GM10266 (cell line): ENCODE results near the gene NOL9.

Source experiments
- DNase-seq: peaks from one replicate; pipeline ENCODE4 v3.0.0; 2012; ENCODE audit errors: extremely low spot score
- CTCF ChIP-seq: IDR thresholded peaks from 2 replicates; pipeline ENCODE4 v1.5.1; 2012; ENCODE audit warnings: mild to moderate bottlenecking, low read depth; ENCODE audit not compliant: control insufficient read depth, insufficient read depth; ENCODE audit errors: missing control alignments

The NOL9 gene

DNA sequence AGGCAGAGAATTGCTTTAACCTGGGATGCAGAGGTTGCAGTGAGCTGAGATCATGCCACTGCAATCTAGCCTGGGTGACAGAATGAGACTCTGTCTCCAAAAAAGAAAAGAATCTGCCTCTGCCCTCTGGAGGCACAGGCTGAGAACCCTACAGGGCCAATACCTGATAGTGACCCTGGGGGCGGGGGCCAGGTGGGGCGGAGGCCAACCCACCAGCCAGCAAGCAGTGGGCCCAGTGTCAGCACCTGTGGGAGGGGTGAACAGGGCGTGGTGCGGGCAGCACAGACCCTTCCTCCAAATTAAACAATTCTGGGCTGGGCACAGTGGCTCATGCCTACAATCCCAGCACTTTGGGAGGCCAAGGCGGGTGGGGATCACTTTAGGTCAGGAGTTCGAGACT is 43.8 kb downstream of the NOL9 start:
- no peak for DNase-seq
- TF ChIP-seq CTCF, result no peak

- TF ChIP-seq CTCF, result no peak
- no peak for DNase-seq
Measured at GRCh38 chr1:6509919-6510291, 44.4 kb downstream of the NOL9 start.

GRCh38 chr1:6509220-6509918 is 44.9 kb downstream of the NOL9 start:
- DNase-seq, result no peak
- TF ChIP-seq CTCF, result no peak

DNA sequence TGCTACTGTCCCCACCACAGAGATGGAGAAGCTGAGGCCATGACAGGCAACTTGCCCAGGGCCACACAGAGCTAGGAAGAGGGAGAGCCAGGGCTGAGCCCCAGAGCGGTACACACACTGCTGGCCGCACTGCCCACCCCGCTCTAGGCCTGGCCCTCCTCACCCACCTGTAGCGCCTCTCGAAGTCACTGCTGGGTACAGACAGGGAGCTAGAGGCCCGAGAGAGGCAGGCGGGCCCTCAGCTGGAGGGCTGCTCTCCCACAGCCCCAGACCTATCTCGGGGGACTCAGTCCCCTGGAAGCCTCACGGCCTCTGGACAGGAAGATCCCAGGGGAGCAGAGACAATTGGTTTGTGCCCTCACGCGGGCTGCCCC is 45.5 kb downstream of the NOL9 start:
- TF ChIP-seq CTCF, result no peak
- DNase-seq, result no peak

- no peak for DNase-seq
- TF ChIP-seq CTCF, result no peak
Measured at GRCh38 chr1:6508154-6508815, 46.0 kb downstream of the NOL9 start.

DNA sequence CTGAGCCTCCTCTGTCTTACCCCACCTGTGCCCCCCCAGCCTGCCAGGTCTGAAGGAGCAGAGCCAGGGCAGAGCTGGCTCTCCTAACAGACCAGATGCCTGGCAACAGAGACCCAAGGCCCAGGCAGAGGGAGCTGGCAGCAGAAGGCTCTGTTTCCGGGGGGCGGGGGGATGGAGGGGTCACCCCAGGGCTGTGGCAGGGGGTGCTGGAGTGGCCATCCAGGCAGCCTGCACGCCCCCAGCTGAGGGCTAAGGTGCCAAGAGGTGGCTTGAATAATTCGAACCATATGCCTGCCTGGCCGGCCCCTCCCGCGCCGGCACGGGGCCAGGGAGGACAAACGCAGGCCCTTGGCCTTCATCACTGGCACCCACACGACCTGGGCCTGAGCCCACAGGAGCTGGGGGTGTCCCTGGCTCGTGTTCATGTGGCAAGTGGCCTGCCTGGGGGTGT is 46.8 kb downstream of the NOL9 start:
- no peak for DNase-seq
- TF ChIP-seq CTCF, result no peak

DNA sequence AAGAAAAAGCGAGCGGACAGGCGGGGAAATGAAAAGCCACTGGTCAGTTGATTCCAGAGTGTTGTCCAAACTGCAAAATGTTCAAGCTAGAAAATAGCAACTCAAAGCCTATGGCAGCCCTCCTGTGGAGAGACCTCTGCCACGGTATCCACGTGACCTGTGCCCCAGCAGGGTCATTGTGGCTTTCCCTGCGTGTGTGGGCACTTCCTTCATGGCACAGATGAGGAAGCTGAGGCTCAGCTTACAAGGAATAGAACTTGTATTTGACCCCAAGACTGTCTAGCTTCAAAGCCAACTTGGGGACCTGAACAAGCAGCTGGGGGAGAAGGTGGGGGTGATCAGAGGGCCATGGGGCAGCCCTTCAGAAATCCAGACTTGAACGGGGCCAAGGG is 47.3 kb downstream of the NOL9 start:
- no peak for TF ChIP-seq CTCF
- no peak for DNase-seq
